HG02852 (cell line): ENCODE measurements around the gene LCE1F.

Source experiments
- ATAC-seq: cut with Tn5 transposase; IDR thresholded peaks from one replicate; pipeline ENCODE4 v1.9.1; 2021; ENCODE audit warnings: mild to moderate bottlenecking, moderate library complexity; ENCODE audit not compliant: unreplicated experiment

LCE1F gene

DNA sequence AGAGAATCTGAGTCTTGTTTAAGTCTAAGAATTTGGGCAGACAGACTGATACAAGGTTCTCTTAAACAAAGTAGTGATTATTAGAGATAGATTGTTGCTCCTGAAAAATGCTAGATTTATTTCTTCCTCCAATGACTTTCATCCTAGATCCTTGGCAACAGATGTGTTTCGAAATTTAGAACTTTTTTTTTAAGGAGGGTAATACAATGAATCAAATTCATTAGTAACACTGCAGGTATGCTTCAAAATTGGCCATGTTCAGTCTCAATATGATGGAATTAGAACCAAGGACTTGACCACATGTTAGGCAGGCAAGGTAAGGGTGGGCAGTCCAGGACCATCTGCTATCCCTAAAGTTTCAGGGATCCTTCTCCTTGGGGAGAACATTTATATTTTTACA, 4.5 kb upstream of the LCE1F start:
- ATAC-seq, result no peak

DNA sequence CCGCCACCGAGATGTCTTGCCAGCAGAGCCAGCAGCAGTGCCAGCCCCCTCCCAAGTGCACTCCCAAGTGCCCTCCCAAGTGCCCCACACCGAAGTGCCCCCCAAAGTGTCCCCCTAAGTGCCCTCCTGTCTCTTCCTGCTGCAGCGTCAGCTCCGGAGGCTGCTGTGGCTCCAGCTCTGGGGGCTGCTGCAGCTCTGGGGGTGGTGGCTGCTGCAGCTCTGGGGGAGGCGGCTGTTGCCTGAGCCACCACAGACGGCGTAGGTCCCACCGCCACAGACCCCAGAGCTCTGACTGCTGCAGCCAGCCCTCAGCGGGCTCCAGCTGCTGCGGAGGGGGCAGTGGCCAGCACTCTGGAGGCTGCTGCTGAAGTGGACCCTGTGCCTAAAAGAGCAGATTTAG, 1.4 kb downstream of the LCE1F start:
- ATAC-seq, result no peak

DNA sequence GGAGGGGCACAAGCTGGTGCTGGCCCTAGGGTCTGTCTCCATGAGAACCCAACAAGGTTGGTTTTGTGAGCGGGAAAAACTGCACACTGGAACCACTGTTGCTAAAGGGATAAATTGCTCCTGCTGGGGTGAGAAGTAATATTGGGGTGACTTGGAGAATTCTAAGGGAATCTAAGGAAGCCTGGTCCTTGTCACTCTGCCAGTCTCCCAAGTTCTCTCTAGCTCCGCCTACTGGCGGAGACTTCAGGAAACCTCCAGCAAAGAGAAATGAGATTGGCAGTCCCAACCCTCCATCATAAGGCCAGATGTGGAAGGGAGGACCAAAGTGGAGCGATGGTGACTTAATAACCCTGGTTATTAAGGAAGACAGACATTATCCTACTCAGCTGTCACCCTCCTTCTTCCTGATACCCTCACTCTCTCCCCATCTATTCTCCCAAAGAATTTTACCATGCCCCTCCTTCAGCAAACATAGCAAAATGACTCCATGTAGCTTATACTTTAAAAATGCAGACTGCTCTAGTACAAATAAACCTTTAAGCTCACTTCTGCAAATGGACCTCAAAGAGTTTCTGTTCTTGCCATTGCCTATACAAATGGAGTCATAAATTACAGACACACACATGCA, 2.7 kb downstream of the LCE1F start:
- no peak for ATAC-seq

DNA sequence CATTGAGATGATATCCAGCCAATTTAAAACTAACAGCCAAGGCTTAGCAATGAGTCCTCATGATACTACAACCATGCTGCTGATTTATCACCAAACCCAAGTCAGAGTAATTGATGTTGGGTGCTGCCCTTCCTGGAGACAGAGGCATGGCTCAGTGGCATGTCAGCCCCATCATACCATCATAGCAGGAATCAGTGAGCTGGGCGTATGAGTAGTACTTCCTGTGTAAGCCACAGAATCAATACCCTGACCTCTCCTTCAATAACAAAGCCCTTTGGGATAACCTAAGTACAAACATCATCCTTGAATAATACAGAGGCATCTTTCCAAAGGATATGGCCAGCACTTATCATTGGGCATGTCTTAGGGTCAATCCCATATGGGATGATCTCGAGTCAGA, 8.2 kb downstream of the LCE1F start:
- ATAC-seq, result no peak

DNA sequence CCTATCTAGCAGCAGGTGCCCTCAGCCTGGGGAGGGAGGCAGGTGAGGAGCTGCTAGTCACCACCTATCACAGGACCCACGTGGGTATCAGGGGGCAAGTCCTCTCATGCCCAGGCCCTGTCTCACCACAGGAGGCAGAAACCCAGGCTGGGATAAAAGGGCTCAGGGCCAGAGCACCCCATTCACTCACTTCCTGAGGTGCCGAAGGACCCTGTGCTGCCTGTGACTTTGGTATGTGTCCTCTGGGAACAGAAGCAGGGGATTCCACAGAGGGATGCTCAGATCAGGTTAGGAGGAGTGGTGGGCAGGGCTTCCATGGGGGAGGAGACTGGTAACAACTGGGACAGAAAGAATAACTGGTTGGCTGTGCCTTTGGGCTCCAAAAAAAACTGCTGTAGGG, 11.1 kb downstream of the LCE1F start, which contains the start of gene LCE1E:
Gene LCE1E (plus strand): TSS at position 181 of the 400 bp plus-strand sequence. CDS start 1,043 bp downstream, outside the sequence.
- no peak for ATAC-seq

DNA sequence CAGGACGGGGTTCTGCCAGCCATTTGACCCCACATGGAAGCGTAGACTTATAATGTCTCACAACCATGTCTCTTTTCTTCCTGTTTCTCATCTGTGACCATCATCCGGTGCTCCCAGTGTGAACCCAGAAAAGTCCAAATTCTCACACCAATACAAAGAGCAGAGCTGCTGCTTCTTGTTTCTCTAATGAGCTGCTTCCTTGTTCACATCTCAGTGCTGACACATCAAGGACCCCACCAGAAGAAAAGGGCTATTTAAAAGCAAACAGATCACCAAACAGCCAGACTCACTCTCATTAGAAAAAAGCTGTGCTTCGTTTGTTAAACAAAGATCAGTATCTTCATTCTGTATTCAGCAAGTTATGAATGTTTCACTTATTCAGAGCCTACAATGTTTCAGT, 20.7 kb downstream of the LCE1F start:
- no peak for ATAC-seq

DNA sequence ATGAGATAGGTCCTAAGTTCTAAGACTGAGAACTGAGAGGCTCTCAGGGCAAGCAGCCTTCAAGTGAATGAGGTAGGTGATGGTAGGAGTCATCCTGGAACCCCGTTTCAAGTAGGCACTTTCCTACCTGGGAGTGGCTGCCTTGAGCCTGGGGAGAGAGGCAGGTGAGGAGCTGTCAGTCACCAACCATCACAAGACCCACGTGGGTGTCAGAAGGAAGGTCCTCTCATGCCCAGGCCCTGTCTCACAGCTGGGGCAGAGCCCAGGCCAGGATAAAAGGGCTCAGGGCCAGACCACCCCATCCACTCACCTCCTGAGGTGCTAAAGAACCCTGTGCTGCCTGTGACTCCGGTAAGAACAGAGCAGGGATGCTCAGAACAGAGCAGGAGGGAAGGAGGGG, 21.5 kb downstream of the LCE1F start, which contains the start of gene LCE1D:
Gene LCE1D (plus strand): TSS at position 301 of the 400 bp plus-strand sequence. CDS start 1,074 bp downstream, outside the sequence.
- ATAC-seq, result no peak

DNA sequence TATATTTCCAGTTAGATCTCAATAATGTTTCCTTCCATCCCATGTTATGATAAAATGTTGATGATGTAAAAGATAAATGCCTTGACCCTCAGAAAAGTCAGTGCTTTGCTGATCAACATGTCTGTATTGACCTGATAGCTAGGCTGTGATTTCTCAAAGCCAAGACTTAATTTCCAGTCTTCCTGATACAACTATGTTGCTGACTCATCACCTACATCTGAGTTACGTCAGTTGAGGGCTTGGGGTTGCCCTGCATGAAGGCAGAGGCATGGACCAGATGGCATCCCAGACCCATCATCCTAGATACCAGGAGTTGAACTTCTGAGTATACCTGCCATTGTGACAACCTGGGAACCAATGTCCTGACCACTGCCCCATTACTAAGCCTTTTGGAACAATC, 26.4 kb downstream of the LCE1F start:
- no peak for ATAC-seq

DNA sequence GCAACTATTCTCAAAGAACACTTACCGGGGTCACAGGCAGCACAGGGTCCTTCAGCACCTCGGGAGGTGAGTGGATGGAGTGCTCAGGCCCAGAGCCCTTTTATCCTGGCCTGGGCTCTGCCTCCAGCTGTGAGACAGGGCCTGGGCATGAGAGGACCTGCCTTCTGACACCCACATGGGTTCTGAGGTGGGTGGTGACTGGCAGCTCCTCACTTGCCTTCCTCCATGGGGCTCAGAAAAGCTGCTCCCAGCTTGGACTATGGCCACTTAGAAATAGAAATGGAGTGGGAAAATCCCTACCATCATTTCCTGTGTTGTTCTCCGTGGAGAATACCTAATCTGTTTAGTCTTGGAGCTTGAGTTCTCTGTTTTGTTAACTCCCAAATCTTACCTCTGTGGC, 31.6 kb downstream of the LCE1F start, which contains the start of gene LCE1C:
Gene LCE1C (minus strand): TSS at position 76 of the 400 bp plus-strand sequence. CDS start 1,173 bp downstream, outside the sequence.
- no peak for ATAC-seq

DNA sequence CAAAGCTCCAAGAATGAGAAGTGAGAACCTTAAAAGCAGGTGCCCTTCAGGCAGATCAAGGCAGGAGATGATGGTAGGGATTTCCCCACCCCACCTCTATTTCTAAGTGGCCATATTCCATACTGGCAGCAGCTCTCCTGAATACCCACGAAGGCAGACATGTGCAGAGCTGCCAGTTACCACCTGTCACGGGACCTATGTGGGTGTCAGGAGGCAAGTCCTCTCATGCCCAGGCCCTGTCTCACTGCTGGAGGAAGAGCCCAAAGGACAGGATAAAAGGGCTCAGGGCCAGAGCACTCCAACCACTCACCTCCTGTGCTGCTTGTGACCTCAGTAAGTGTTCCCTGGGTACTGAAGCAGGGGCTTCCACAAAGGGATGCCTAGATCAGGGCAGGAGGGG, 36.1 kb downstream of the LCE1F start:
- ATAC-seq, result no peak

DNA sequence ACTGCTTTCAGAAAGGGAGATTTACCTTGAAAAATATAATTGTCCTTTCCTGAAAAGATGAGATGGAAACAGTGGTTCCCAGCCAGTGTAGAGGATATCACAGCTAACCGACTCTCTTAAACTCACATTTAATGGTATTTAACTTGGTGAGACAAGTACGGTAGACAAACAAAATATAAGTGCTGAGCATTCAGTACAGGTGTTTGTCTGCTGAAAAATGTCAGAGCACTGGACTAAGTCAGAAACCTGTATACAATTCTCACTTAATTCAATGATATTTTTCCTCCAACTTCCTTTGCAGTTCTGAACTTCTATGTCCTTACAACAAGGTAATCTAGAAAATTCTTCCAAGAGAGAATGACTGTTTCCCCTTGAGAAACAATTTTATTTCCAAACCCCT, 36.7 kb downstream of the LCE1F start, which contains the start of gene LCE1B:
Gene LCE1B (plus strand): TSS at position 301 of the 400 bp plus-strand sequence. CDS start 476 bp downstream, outside the sequence.
- no peak for ATAC-seq

DNA sequence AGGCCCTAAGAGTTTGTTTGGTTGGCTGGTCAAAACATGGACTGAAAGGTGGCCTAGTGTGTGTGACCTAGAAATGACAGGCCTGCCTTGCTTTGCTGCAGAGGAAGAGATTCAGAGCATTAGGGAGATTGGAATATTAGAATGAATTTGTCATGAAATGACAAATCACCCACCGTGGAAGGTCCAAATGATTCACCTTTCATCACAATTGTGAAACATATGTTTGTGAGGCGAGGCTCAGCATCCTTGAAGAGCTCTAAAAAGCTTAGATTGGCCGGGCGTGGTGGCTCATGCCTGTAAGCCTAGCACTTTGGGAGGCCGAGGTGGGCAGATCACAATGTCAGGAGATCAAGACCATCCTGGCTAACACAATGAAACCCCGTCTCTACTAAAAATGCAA, 42.4 kb downstream of the LCE1F start:
- ATAC-seq, result no peak

DNA sequence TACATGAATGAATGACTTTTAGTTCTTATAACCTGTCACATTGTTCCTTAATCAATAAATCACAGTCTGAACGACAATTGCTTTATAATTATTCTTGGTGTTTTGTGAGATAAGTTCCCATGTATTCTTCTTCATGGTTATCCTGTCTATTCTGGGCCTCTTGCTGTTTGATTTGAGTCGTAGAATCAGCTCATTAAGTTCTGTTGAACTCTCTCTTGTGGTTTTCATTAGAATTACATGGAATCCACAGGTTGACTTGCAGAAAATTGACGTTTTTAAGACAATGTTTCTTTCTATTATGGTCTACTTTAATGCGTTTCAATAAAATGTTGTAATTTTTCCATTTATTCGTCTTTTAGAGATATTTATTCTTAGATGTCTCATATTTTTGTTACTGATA, 48.4 kb downstream of the LCE1F start:
- no peak for ATAC-seq

DNA sequence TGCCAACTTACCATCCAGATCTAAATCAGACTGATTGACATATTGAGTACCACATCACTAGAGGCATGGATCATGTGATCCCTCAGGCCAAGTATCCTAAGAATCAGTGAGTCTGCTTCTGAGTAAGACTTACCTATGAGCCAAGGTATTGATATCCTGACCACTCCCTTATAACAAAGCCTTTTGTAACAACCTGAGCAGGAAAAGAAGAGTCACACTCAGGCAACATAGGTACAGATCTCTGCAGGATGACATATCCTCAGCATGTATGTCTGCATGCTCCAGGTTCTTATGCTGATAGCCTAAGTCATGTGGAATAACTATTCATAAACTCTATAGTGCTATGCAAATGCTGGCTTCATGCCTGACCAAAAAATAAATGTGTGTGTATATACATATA, 50.0 kb downstream of the LCE1F start:
- ATAC-seq, result no peak
